Aorta (tissue), 5 donors: ENCODE results near the gene ALDH6A1. TPM values are rescaled to one million over a fixed set of nuclear protein-coding genes. Genes with fewer than 3 reads are reported as not detected.

Experiments
- ATAC-seq: fragments of 200-7000 bp; cut with Tn5 transposase; one replicate; pipeline ENCODE4 v1.9.1; 2022; ENCODE audit warnings: moderate library complexity; ENCODE audit not compliant: low FRiP score
- DNase-seq, 2 donors: peaks; one replicate each; pipeline ENCODE4 v3.0.0-alpha.2; 2020
- H3K27ac ChIP-seq, 2 donors: one replicate each; pipeline ENCODE4 v1.5.1; 2013; ENCODE audit warnings: low read length in 2 of 2, mild to moderate bottlenecking in 2 of 2, moderate library complexity in 2 of 2, control low read depth in 1 of 2, inconsistent platforms in 1 of 2, low read depth in 1 of 2
- H3K27me3 ChIP-seq, 2 donors: one replicate each; pipeline ENCODE4 v1.6.1; 2013; ENCODE audit warnings: control low read depth in 1 of 2, low read length in 1 of 2, mild to moderate bottlenecking in 1 of 2, moderate library complexity in 1 of 2; ENCODE audit not compliant: insufficient read depth in 2 of 2, control insufficient read depth in 1 of 2
- H3K36me3 ChIP-seq, 2 donors: one replicate each; pipeline ENCODE4 v1.6.1; 2013; ENCODE audit warnings: control low read depth in 1 of 2, low read length in 1 of 2, mild to moderate bottlenecking in 1 of 2; ENCODE audit not compliant: insufficient read depth in 2 of 2, control insufficient read depth in 1 of 2
- H3K4me1 ChIP-seq, 2 donors: one replicate each; pipeline ENCODE4 v1.6.1; 2013; ENCODE audit warnings: low read length in 2 of 2, control low read depth in 1 of 2, mild to moderate bottlenecking in 1 of 2, moderate library complexity in 1 of 2; ENCODE audit not compliant: insufficient read depth in 2 of 2, control insufficient read depth in 1 of 2
- H3K4me3 ChIP-seq, 2 donors: one replicate each; pipeline ENCODE4 v1.5.1; 2013; ENCODE audit warnings: low read length in 2 of 2, control low read depth in 1 of 2, mild to moderate bottlenecking in 1 of 2
- H3K9me3 ChIP-seq: one replicate; pipeline ENCODE4 v1.6.1; 2013; ENCODE audit warnings: mild to moderate bottlenecking, low read length; ENCODE audit not compliant: control insufficient read depth
- WGBS, 2 donors: extraction: QIAGEN DNeasy Blood & Tissue Kit; methylation state at CpG; one replicate each; pipeline ENCODE4 v1.1.7; 2013; 5-methylcytosine and 5-hydroxymethylcytosine counted together
- intact Hi-C, 2 donors: fragments of 100-400 bp; cut with DNase I; formaldehyde crosslinking; loops; one replicate each; pipeline versions ENCODE4 v1.14.2 to v1.15.0; 2022
- polyA plus RNA-seq, 2 donors: library from polyadenylated mRNA; stranded (reverse); fragments of 200-250 nt; gene quantifications; one replicate each; pipeline ENCODE4 v1.2.3, GENCODE V29; 2013
- total RNA-seq, 2 donors: library from RNA; stranded (reverse); fragmentation: NEBNext Ultra II Directional; extraction: Animal tissue kit (Norgen Biotek cat#: 25700); gene quantifications; one replicate each; pipeline ENCODE4 v1.2.1, GENCODE V29; 2021
- donor health status: healthy with polysubstance abuse.
- donor health status: Bipolar disorder and iron deficiency.
- donor health status: DM: no; HTN: no; CAD: no.
- donor health status: DM: no; HTN: no; CAD: no.
- donor health status: DM: yes; HTN: yes; CAD: no.

The ALDH6A1 gene
- total and polyA plus RNA-seq, 4 donors: 10.7 to 33.6 (median 21.1) TPM

GRCh38 chr14:74038020-74038859 lies 46.0 kb downstream of the ALDH6A1 start:
- Histone ChIP-seq H3K4me3 (no peak overlapping the region), H3K36me3 (no peaks in the 10 kb centered on the region), H3K9me3 (no peaks in the 10 kb centered on the region), H3K27ac (no peak overlapping the region), H3K4me1 (no peaks in the 10 kb centered on the region), H3K27me3 (no peaks in the 10 kb centered on the region)
- DNase-seq (no peak), ATAC-seq (no peak)
- intact Hi-C loops: loop anchor here in 1 of 2 donors (5.0 kb wide), 1 partner anchor 86 kb away; the partner anchor contains the start of genes COQ6 and FAM161B
- 63 to 65% methylated on average over 3 of the region's 3 CpGs for WGBS, 2 donors

- Histone ChIP-seq H3K9me3 (no peaks in the 10 kb centered on the region), H3K27ac (no peak overlapping the region), H3K36me3 (no peaks in the 10 kb centered on the region), H3K27me3 (no peaks in the 10 kb centered on the region), H3K4me1 (no peaks in the 10 kb centered on the region), H3K4me3 (no peak overlapping the region)
- DNase-seq (no peak), ATAC-seq (no peak)
- intact Hi-C loops: loop anchor here in 1 of 2 donors (5.0 kb wide), 1 partner anchor 83 kb away; the partner anchor contains the start of genes COQ6 and FAM161B
- 94 to 97% methylated on average over 4 of the region's 4 CpGs for WGBS, 2 donors
Measured at GRCh38 chr14:74035556-74035955, 48.7 kb downstream of the ALDH6A1 start.

- Histone ChIP-seq H3K27ac (no peak overlapping the region), H3K4me1 (no peaks in the 10 kb centered on the region), H3K36me3 (no peaks in the 10 kb centered on the region), H3K4me3 (no peak overlapping the region), H3K9me3 (no peaks in the 10 kb centered on the region), H3K27me3 (no peaks in the 10 kb centered on the region)
- intact Hi-C loops: no loop called here
- WGBS, 2 donors: 84 to 88% methylated on average over 3 of the region's 3 CpGs
- DNase-seq (no peak), ATAC-seq (no peak)
Measured at GRCh38 chr14:74034572-74034971, 49.7 kb downstream of the ALDH6A1 start.

GRCh38 chr14:74029136-74029535 lies 55.1 kb downstream of the ALDH6A1 start:
- DNase-seq (no peak), ATAC-seq (no peak)
- no peak overlapping the region for H3K27ac ChIP-seq
- H3K27me3 ChIP-seq: no peaks in the 10 kb centered on the region
- intact Hi-C loops: no loop called here
- H3K36me3 ChIP-seq: no peaks in the 10 kb centered on the region
- no peak overlapping the region for H3K4me3 ChIP-seq
- 97 to 98% methylated on average over 3 of the region's 3 CpGs for WGBS, 2 donors
- H3K4me1 ChIP-seq: no peaks in the 10 kb centered on the region
- H3K9me3 ChIP-seq: no peaks in the 10 kb centered on the region

GRCh38 chr14:74022346-74022745 lies 61.9 kb downstream of the ALDH6A1 start:
- no peak overlapping the region for H3K4me3 ChIP-seq
- H3K36me3 ChIP-seq: no peaks in the 10 kb centered on the region
- intact Hi-C loops: no loop called here
- no peak overlapping the region for H3K27ac ChIP-seq
- ATAC-seq (no peak), DNase-seq (no peak)
- 77 to 80% methylated on average over 4 of the region's 4 CpGs for WGBS, 2 donors
- no peaks in the 10 kb centered on the region for H3K4me1 ChIP-seq
- H3K27me3 ChIP-seq: no peaks in the 10 kb centered on the region
- no peaks in the 10 kb centered on the region for H3K9me3 ChIP-seq

GRCh38 chr14:74019408-74020137 lies 64.7 kb downstream of the ALDH6A1 start:
- intact Hi-C loops: no loop called here
- WGBS, 2 donors: 1% methylated on average over 21 of the region's 21 CpGs
- no peak for ATAC-seq

GRCh38 chr14:74018586-74019407 lies 65.5 kb downstream of the ALDH6A1 start, which contains the start of the genes BBOF1 and ENTPD5:
BBOF1 (plus strand) TSS chr14:74019349; CDS start chr14:74019479, 130 bp downstream.
ENTPD5 (minus strand) TSS chr14:74019288; CDS start chr14:73988102, 31,186 bp downstream.
- Histone ChIP-seq H3K4me1 (no peaks in the 10 kb centered on the region), H3K27ac (peak within 1 kb of the TSS; percentile 45 to 95), H3K4me3 (peak within 1 kb of the TSS; percentile 50 to 84), H3K36me3 (no peaks in the 10 kb centered on the region), H3K9me3 (no peaks in the 10 kb centered on the region), H3K27me3 (no peaks in the 10 kb centered on the region)
- intact Hi-C loops: no loop called here
- WGBS, 2 donors: 0% methylated on average over 67 to 93 of the region's 93 CpGs
- peak; percentile 99 for ATAC-seq
- peak; percentile 91 to 95 for DNase-seq

More at GRCh38 chr14:74019408-74020137, 64.7 kb downstream of the ALDH6A1 start:
- peak overlapping the region; percentile 28 to 60 for H3K4me3 ChIP-seq
- H3K9me3 ChIP-seq: no peaks in the 10 kb centered on the region
- H3K27ac ChIP-seq: peak overlapping the region in 1 of 2 donors; percentile 8
- no peaks in the 10 kb centered on the region for H3K36me3 ChIP-seq
- H3K27me3 ChIP-seq: no peaks in the 10 kb centered on the region
- no peaks in the 10 kb centered on the region for H3K4me1 ChIP-seq
- no peak for DNase-seq

- Histone ChIP-seq H3K36me3 (no peaks in the 10 kb centered on the region), H3K9me3 (no peaks in the 10 kb centered on the region), H3K4me1 (no peaks in the 10 kb centered on the region), H3K27ac (peak overlapping the region in 1 of 2 donors; percentile 95), H3K27me3 (no peaks in the 10 kb centered on the region), H3K4me3 (peak overlapping the region; percentile 50 to 84)
- WGBS, 2 donors: 1 to 2% methylated on average over 8 of the region's 8 CpGs
- DNase-seq (no peak), ATAC-seq (peak; percentile 10)
- intact Hi-C loops: no loop called here
Measured at GRCh38 chr14:74018174-74018585, 66.1 kb downstream of the ALDH6A1 start.
